Liver (tissue), 9 donors: ENCODE data around the gene UBXN6. TPM values are rescaled to one million over a fixed set of nuclear protein-coding genes. Genes with fewer than 3 reads are reported as not detected.

Experiments
- DNase-seq: peaks from one replicate; pipeline ENCODE4 v3.0.0-alpha.2; 2017; ENCODE audit warnings: low spot score
- H3K27ac ChIP-seq, 2 donors: one replicate each; pipeline ENCODE4 v1.7.0; 2013; ENCODE audit warnings: inconsistent platforms in 2 of 2, low read length in 2 of 2, control low read depth in 1 of 2, low read depth in 1 of 2, mild to moderate bottlenecking in 1 of 2
- H3K27me3 ChIP-seq, 4 donors: one replicate each; pipeline versions ENCODE4 v1.6.1 to v1.7.0; 2013; ENCODE audit warnings: low read length in 3 of 4, inconsistent platforms in 1 of 4, mild to moderate bottlenecking in 1 of 4, moderate library complexity in 1 of 4; ENCODE audit not compliant: control insufficient read depth in 4 of 4, insufficient read depth in 4 of 4
- H3K36me3 ChIP-seq, 4 donors: one replicate each; pipeline versions ENCODE4 v1.6.1 to v1.7.0; 2013; ENCODE audit warnings: low read length in 3 of 4, mild to moderate bottlenecking in 3 of 4, low read depth in 1 of 4, moderate library complexity in 1 of 4; ENCODE audit not compliant: control insufficient read depth in 4 of 4, insufficient read depth in 3 of 4
- H3K4me1 ChIP-seq, 4 donors: one replicate each; pipeline versions ENCODE4 v1.6.1 to v1.7.0; 2013; ENCODE audit warnings: low read length in 3 of 4, mild to moderate bottlenecking in 3 of 4, moderate library complexity in 1 of 4; ENCODE audit not compliant: control insufficient read depth in 4 of 4, insufficient read depth in 4 of 4
- H3K4me3 ChIP-seq, 3 donors: one replicate each; pipeline versions ENCODE4 v1.6.1 to v1.7.0; 2013; ENCODE audit warnings: low read length in 3 of 3, control low read depth in 1 of 3, low read depth in 1 of 3, mild to moderate bottlenecking in 1 of 3
- H3K9ac ChIP-seq, 2 donors: one replicate each; pipeline ENCODE4 v1.7.0; 2013; ENCODE audit warnings: low read length in 2 of 2, mild to moderate bottlenecking in 2 of 2, moderate library complexity in 2 of 2, control low read depth in 1 of 2, low read depth in 1 of 2
- H3K9me3 ChIP-seq, 4 donors: one replicate each; pipeline versions ENCODE4 v1.6.1 to v1.7.0; 2013; ENCODE audit warnings: low read length in 3 of 4; ENCODE audit not compliant: control insufficient read depth in 4 of 4
- EGR1 ChIP-seq, 2 donors: IDR thresholded peaks; 2 replicates each; pipeline ENCODE4 v1.6.1; 2016 to 2018; ENCODE audit warnings: antibody characterized with exemption in 2 of 2, low read depth in 2 of 2
- FOXA2 ChIP-seq: IDR thresholded peaks from 2 replicates; pipeline ENCODE4 v1.6.1; 2016; ENCODE audit warnings: antibody characterized with exemption
- GABPA ChIP-seq, 2 donors: IDR thresholded peaks in 1 of 2; conservative IDR thresholded peaks in 1 of 2; 2 replicates each; pipeline ENCODE4 v1.6.1; 2016; ENCODE audit warnings: antibody characterized with exemption in 2 of 2, mild to moderate bottlenecking in 1 of 2, moderate library complexity in 1 of 2
- HNF4A ChIP-seq, 2 donors: conservative IDR thresholded peaks; 2 replicates each; pipeline ENCODE4 v1.6.1; 2016; ENCODE audit warnings: antibody characterized with exemption in 2 of 2, mild to moderate bottlenecking in 2 of 2
- HNF4G ChIP-seq: IDR thresholded peaks from 2 replicates; pipeline ENCODE4 v1.6.1; 2016; ENCODE audit warnings: antibody characterized with exemption
- JUND ChIP-seq, 2 donors: IDR thresholded peaks; 2 replicates each; pipeline ENCODE4 v1.6.1; 2016; ENCODE audit warnings: antibody characterized with exemption in 2 of 2
- NR2F2 ChIP-seq: IDR thresholded peaks from 2 replicates; pipeline ENCODE4 v1.6.1; 2016; ENCODE audit warnings: antibody characterized with exemption
- RAD21 ChIP-seq, 2 donors: IDR thresholded peaks; 2 replicates each; pipeline ENCODE4 v1.6.1; 2016; ENCODE audit warnings: antibody characterized with exemption in 2 of 2, mild to moderate bottlenecking in 2 of 2
- RXRA ChIP-seq, 2 donors: IDR thresholded peaks; 2 replicates each; pipeline ENCODE4 v1.6.1; 2017 to 2018; ENCODE audit warnings: antibody characterized with exemption in 2 of 2, mild to moderate bottlenecking in 1 of 2
- SP1 ChIP-seq: IDR thresholded peaks from 2 replicates; pipeline ENCODE4 v1.6.1; 2018; ENCODE audit warnings: antibody characterized with exemption, mild to moderate bottlenecking
- YY1 ChIP-seq: IDR thresholded peaks from 2 replicates; pipeline ENCODE4 v1.6.1; 2016; ENCODE audit warnings: antibody characterized with exemption, mild to moderate bottlenecking
- WGBS: extraction: QIAGEN DNeasy Blood & Tissue Kit; methylation state at CpG from one replicate; pipeline ENCODE4 v1.1.7; 2013; 5-methylcytosine and 5-hydroxymethylcytosine counted together
- polyA plus RNA-seq, 2 donors: library from polyadenylated mRNA; stranded (reverse) in 1 of 2; unstranded in 1 of 2; fragments of 200-250 nt in 1 of 2; fragments of >200 nt in 1 of 2; fragmentation: Nextera tagmentation in 1 of 2; extraction: Ambion mirVana in 1 of 2; gene quantifications; one replicate each; pipeline versions ENCODE4 v1.2.1 to v1.2.3, GENCODE V29; 2013 to 2015
- total RNA-seq, 2 donors: library from RNA; depleted of rRNA; stranded (reverse); fragments of >200 nt; gene quantifications; one replicate each; pipeline ENCODE4 v1.2.3, GENCODE V29; 2014
- TF ChIP-seq, protein P1 (sequence below): IDR thresholded peaks from 2 replicates; pipeline ENCODE4 v1.6.1; 2016; ENCODE audit warnings: antibody characterized with exemption
- TF ChIP-seq, protein P2 (sequence below): fragments of 150-350 bp; IDR thresholded peaks from 2 replicates; pipeline ENCODE4 v1.5.1; 2017; ENCODE audit warnings: improper control_type of control experiment, low read depth, low read length; ENCODE audit not compliant: missing input control
- TF ChIP-seq, protein P3 (sequence below): IDR thresholded peaks from 2 replicates; pipeline ENCODE4 v1.6.1; 2016; ENCODE audit warnings: antibody characterized with exemption, mild to moderate bottlenecking
- TF ChIP-seq, protein P4 (sequence below): IDR thresholded peaks from 2 replicates; pipeline ENCODE4 v1.6.1; 2016; ENCODE audit warnings: antibody characterized with exemption
- TF ChIP-seq, protein P5 (sequence below): IDR thresholded peaks from 2 replicates; pipeline ENCODE4 v1.6.1; 2016; ENCODE audit warnings: antibody characterized with exemption
- donor health status: healthy.
- donor health status: healthy.
- donor health status: healthy.
- donor health status: healthy.
- donor health status: healthy.

Gene UBXN6
- total and polyA plus RNA-seq, 4 donors = 33.0 to 92.3 (median 54.0) TPM

DNA sequence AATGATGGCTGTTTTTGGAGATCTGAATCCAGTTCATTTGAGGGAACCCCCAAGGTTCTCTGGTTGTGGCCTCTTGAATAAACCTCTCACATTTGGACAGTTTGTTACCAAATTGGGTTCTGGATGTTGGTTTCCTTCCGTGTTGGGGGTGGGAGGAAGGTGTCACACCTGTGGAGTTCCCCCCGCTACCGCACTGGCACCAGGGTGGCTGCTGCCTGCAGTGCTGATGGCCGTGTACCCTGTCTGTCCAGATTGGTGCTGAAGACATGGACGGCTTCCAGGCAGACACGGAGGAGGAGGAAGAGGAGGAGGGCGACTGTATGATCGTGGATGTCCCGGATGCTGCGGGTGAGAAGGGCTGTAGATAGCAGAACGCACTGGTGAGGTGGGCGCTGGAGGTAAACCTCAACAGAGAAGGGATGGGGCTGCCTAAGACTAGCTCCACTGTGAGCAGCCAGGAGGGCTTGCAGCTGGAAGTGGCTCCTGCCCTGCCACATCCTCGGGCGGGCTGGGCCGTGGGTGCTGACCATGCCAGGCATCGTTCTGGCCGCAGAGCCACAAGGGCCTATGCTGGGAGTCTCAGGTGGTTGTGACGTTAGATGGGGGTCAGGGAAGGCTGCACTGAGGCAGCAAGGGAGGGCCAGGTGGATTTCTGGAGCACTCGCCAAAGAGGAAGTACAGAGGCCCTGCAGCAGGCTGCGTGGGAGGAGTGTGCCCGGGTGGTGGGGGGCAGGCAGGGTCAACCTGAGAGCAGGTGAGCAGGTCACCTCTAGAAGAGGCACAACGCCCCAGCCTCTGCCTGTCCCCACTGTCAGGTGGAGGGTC is 15.4 kb downstream of the UBXN6 start:
- Histone ChIP-seq H3K36me3 (peaks cover 10 to 29% (median 13%) of the 10 kb centered on the region in 4 donors), H3K9ac (no peak overlapping the region), H3K27ac (no peak overlapping the region), H3K27me3 (no peaks in the 10 kb centered on the region), H3K4me1 (peaks cover 0 to 13% (median 2%) of the 10 kb centered on the region in 4 donors), H3K9me3 (no peaks in the 10 kb centered on the region), H3K4me3 (no peak overlapping the region)
- WGBS = 85% methylated on average over 22 of the region's 22 CpGs
- DNase-seq = no peak
- TF ChIP-seq JUND (IDR thresholded peaks at IDR 0.05) (no peak), RXRA (IDR thresholded peaks at IDR 0.05) (no peak), SP1 (no peak), HNF4G (no peak), EGR1 (IDR thresholded peaks at IDR 0.05; ENCODE audit: low read depth in 2 of 2) (no peak), YY1 (no peak), NR2F2 (no peak), GABPA (IDR thresholded peaks at IDR 0.05 in 1 of 2, conservative IDR thresholded peaks at IDR 0.05 in 1 of 2) (no peak), HNF4A (conservative IDR thresholded peaks at IDR 0.05) (no peak)
- TF ChIP-seq, protein P1, sequence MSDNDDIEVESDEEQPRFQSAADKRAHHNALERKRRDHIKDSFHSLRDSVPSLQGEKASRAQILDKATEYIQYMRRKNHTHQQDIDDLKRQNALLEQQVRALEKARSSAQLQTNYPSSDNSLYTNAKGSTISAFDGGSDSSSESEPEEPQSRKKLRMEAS = no peak
- TF ChIP-seq, protein P2, sequence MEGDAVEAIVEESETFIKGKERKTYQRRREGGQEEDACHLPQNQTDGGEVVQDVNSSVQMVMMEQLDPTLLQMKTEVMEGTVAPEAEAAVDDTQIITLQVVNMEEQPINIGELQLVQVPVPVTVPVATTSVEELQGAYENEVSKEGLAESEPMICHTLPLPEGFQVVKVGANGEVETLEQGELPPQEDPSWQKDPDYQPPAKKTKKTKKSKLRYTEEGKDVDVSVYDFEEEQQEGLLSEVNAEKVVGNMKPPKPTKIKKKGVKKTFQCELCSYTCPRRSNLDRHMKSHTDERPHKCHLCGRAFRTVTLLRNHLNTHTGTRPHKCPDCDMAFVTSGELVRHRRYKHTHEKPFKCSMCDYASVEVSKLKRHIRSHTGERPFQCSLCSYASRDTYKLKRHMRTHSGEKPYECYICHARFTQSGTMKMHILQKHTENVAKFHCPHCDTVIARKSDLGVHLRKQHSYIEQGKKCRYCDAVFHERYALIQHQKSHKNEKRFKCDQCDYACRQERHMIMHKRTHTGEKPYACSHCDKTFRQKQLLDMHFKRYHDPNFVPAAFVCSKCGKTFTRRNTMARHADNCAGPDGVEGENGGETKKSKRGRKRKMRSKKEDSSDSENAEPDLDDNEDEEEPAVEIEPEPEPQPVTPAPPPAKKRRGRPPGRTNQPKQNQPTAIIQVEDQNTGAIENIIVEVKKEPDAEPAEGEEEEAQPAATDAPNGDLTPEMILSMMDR = no peak
- TF ChIP-seq, protein P3, sequence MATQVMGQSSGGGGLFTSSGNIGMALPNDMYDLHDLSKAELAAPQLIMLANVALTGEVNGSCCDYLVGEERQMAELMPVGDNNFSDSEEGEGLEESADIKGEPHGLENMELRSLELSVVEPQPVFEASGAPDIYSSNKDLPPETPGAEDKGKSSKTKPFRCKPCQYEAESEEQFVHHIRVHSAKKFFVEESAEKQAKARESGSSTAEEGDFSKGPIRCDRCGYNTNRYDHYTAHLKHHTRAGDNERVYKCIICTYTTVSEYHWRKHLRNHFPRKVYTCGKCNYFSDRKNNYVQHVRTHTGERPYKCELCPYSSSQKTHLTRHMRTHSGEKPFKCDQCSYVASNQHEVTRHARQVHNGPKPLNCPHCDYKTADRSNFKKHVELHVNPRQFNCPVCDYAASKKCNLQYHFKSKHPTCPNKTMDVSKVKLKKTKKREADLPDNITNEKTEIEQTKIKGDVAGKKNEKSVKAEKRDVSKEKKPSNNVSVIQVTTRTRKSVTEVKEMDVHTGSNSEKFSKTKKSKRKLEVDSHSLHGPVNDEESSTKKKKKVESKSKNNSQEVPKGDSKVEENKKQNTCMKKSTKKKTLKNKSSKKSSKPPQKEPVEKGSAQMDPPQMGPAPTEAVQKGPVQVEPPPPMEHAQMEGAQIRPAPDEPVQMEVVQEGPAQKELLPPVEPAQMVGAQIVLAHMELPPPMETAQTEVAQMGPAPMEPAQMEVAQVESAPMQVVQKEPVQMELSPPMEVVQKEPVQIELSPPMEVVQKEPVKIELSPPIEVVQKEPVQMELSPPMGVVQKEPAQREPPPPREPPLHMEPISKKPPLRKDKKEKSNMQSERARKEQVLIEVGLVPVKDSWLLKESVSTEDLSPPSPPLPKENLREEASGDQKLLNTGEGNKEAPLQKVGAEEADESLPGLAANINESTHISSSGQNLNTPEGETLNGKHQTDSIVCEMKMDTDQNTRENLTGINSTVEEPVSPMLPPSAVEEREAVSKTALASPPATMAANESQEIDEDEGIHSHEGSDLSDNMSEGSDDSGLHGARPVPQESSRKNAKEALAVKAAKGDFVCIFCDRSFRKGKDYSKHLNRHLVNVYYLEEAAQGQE = no peak

DNA sequence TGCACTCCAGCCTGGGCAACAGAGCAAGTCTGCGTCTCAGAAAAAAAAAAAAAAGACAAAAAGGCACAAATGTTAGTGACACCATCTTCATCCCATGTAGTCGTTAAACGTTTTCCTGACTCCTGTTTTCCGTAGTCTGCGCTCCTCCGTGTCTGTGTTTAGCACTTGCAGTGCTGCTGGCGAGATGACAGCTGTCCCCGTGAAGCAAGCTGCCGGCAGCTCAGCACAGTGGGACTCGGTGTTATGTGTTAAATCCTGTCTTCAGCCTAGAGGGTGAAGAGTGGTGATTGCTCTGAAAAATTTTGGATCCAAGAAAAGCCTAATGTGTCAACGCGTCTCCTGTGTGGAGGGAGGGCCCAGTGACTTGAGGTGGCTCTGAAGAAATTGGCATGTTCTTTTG is 18.4 kb downstream of the UBXN6 start:
- Histone ChIP-seq H3K4me3 (no peak overlapping the region), H3K27ac (no peak overlapping the region), H3K9me3 (no peaks in the 10 kb centered on the region), H3K9ac (no peak overlapping the region), H3K36me3 (peaks cover 0 to 5% (median 0%) of the 10 kb centered on the region in 4 donors), H3K4me1 (no peaks in the 10 kb centered on the region), H3K27me3 (no peaks in the 10 kb centered on the region)
- no peak for DNase-seq
- 90% methylated on average over 12 of the region's 12 CpGs for WGBS
- TF ChIP-seq FOXA2 = no peak
- TF ChIP-seq, protein P4, sequence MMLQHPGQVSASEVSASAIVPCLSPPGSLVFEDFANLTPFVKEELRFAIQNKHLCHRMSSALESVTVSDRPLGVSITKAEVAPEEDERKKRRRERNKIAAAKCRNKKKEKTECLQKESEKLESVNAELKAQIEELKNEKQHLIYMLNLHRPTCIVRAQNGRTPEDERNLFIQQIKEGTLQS = no peak
- no peak for TF ChIP-seq RAD21 (IDR thresholded peaks at IDR 0.05)
- TF ChIP-seq, protein P5, sequence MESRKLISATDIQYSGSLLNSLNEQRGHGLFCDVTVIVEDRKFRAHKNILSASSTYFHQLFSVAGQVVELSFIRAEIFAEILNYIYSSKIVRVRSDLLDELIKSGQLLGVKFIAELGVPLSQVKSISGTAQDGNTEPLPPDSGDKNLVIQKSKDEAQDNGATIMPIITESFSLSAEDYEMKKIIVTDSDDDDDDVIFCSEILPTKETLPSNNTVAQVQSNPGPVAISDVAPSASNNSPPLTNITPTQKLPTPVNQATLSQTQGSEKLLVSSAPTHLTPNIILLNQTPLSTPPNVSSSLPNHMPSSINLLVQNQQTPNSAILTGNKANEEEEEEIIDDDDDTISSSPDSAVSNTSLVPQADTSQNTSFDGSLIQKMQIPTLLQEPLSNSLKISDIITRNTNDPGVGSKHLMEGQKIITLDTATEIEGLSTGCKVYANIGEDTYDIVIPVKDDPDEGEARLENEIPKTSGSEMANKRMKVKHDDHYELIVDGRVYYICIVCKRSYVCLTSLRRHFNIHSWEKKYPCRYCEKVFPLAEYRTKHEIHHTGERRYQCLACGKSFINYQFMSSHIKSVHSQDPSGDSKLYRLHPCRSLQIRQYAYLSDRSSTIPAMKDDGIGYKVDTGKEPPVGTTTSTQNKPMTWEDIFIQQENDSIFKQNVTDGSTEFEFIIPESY = no peak
- TF ChIP-seq, protein P3 = no peak
- no peak for TF ChIP-seq SP1
- TF ChIP-seq EGR1 (IDR thresholded peaks at IDR 0.05; ENCODE audit: low read depth in 2 of 2) = no peak
- no peak for TF ChIP-seq HNF4G
- TF ChIP-seq RXRA (IDR thresholded peaks at IDR 0.05) = no peak
- no peak for TF ChIP-seq YY1
- no peak for TF ChIP-seq GABPA (IDR thresholded peaks at IDR 0.05 in 1 of 2, conservative IDR thresholded peaks at IDR 0.05 in 1 of 2)
- no peak for TF ChIP-seq NR2F2
- TF ChIP-seq HNF4A (conservative IDR thresholded peaks at IDR 0.05) = no peak
- TF ChIP-seq, protein P2 = no peak
